HFF-Myc (cell line): Measurements from ENCODE around the gene KIAA1671.

Experiments
- DNase-seq: peaks from one replicate; pipeline ENCODE4 v3.0.0-alpha.2; 2011; ENCODE audit warnings: low read depth; ENCODE audit errors: extremely low read depth
- H3K4me3 ChIP-seq: replicated peaks from 2 replicates; pipeline ENCODE4 v1.5.1; 2011; ENCODE audit warnings: low read depth, mild to moderate bottlenecking, control low read depth, low read length
- TF ChIP-seq, protein P1 (sequence below): IDR thresholded peaks from 2 replicates; pipeline ENCODE4 v1.5.1; 2012; ENCODE audit warnings: mild to moderate bottlenecking, low read depth, low read length, control low read depth; ENCODE audit errors: missing control alignments

The KIAA1671 gene

DNA sequence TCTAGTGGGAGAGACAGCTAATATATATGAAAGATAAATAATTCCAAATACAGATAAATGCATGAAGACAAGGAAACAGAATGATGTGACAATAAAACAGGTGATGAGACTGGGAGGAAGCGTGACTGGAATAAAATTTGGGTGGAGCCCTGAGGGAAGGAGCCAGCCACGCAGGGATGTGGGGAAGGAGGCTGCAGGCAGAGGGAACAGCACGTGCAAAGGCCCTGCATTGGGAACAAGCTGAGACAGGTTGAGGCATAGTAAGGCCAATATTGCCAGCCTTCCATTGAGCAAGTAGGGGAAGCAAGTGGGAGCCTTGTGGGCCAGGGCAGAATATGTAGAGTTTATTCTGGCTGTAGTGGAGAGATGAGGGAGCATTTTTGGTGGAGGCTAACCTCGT is 139.6 kb downstream of the KIAA1671 start:
- no peak for DNase-seq
- TF ChIP-seq, protein P1, sequence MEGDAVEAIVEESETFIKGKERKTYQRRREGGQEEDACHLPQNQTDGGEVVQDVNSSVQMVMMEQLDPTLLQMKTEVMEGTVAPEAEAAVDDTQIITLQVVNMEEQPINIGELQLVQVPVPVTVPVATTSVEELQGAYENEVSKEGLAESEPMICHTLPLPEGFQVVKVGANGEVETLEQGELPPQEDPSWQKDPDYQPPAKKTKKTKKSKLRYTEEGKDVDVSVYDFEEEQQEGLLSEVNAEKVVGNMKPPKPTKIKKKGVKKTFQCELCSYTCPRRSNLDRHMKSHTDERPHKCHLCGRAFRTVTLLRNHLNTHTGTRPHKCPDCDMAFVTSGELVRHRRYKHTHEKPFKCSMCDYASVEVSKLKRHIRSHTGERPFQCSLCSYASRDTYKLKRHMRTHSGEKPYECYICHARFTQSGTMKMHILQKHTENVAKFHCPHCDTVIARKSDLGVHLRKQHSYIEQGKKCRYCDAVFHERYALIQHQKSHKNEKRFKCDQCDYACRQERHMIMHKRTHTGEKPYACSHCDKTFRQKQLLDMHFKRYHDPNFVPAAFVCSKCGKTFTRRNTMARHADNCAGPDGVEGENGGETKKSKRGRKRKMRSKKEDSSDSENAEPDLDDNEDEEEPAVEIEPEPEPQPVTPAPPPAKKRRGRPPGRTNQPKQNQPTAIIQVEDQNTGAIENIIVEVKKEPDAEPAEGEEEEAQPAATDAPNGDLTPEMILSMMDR: no peak
- no peak overlapping the region for H3K4me3 ChIP-seq

DNA sequence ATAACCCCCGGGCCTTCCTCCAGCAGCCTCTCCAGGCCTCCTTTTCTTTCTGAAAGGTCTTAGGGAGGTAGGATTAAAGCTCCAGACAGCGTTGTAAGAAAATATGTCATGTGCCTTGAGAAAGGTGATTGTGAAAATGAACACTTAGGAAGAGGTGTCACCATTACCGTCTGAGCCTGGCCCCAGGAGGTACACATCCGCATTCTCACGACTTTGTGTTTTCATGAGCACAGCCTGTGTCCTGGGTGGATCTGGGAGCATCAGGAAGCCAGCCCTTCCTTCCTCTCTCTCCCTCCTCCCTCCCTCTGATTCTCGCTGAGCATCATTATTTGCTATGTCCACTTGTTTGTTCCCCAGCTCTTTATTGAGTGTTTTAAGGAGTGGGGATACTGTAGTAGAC is 142.1 kb downstream of the KIAA1671 start:
- no peak overlapping the region for H3K4me3 ChIP-seq
- TF ChIP-seq, protein P1: no peak

DNA sequence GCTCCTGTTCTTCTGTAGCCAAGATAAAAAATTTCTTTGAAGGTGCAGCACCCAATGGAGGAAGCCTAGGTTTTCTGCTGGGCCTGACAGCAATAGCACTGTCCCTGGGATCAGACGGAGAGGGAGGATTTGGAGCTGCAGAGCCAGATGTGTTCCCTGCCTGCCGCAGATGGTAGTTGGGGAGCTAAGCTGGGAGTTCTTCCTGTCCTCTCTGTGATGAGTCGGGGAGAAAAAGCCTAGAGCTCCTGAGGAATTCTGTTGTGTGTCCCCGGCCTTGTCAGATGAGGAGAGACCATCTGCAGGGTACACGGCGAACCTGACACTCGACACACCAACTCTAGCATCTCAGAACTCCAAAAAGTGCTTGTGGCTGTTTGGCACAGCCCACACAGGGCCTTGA is 143.4 kb downstream of the KIAA1671 start:
- TF ChIP-seq, protein P1: no peak
- DNase-seq: no peak
- H3K4me3 ChIP-seq: no peak overlapping the region

More for the DNA sequence above, 142.1 kb downstream of the KIAA1671 start:
- no peak for DNase-seq

DNA sequence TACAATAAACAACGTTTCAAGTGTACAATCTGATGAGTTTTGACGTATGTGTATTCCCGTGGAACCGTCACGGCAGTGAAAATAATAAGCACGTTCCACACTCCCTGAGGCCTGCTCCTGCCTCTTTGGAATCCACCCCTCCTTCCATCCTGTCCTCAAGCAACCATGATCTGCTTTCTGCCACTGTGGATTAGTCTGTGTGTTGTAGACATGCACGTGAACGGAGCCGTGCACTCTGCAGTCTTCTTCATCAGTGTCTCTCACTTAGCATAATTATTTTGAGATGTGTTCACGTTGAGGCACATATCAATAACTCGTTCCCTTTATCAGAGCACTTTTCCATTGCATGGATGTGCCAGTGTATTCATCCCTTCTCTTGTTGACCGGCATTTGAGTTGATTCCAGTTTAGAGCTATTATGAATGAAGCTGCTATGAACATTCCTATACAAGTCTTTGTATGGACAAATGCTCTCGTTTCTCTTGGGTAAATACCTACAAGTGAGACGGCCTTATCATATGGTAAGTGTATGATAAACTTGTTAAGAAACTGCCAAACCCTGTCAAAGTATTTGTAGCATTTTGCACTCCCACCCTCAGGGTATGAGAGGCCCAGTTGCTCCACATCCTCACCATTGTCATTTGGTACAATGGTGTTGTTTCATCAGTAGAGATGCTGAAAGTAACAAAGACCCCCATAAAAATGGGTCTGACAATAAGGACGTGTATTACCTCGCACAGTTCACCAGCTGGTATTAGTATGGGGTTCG is 144.3 kb downstream of the KIAA1671 start:
- H3K4me3 ChIP-seq: no peak overlapping the region
- TF ChIP-seq, protein P1: no peak
- DNase-seq: no peak

DNA sequence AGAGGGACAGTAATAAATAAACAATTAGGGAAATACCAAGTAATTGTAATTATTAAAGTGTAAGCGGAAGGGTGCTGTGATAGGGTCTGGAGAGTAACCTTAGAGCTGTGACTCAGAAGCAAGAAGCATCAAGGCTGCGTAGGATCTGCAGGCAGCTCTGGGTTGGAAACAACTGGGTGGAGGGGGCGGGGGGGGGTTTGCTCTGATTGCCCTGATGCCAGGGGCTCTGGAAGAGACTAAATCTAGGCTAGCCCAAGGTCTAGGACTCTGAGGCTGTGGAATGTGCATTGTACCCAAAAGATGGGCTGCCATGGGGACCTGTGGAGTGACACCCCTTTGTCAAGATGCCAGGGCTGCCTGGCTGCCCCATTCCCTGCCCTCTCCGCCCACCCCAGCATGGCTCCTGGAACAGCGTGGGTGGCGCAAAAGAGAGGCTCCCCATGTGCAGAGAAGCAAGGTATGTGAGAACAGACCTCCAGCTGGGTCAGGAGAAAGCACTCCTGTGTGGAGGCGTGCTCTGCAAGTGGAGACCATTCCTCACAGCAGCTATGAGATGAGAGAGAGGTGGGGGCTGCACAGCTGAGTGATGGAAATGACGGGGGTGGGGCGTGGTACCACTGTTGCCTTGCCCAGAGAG is 146.0 kb downstream of the KIAA1671 start:
- no peak overlapping the region for H3K4me3 ChIP-seq
- TF ChIP-seq, protein P1: no peak
- DNase-seq: no peak

DNA sequence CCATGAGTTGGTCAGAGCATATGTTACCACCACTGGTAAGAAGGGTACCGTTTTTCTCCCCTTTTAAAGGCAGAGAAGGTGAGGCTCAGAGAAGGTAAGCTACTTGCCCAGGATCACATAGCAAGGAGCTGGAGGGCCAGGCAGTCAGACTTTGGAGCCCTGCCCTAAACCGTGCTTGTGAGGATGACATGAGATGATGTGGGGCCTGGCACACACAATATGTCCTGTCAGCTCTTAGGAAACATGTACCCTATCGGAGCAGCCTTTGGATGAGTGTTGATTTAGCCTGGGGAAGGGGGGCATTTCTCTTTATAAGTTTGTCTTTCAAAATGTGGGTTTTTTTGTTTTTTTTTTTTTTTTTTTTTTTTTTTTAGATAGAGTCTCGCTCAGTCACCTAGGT is 146.7 kb downstream of the KIAA1671 start:
- TF ChIP-seq, protein P1: no peak

DNA sequence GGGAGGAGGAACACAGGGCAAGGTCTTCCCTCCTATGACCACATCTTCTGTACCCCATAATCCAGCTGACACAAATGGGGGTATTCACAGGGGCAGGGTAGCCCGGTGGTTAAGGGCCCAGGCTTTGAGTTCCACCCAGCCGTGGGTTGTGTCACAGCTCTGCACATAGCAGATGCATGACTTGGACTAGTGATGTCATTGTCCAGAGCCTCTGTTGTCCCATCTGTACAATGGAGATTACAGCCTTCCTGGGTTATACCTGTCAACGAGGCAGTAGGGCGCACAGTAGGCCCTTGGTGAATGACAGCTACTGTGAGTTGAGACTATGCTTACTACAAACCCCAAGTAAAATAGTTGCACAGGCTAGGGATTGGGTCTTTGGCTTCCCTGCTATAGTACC is 147.9 kb downstream of the KIAA1671 start:
- no peak for DNase-seq
- TF ChIP-seq, protein P1: no peak
- no peak overlapping the region for H3K4me3 ChIP-seq

More for the DNA sequence above, 146.7 kb downstream of the KIAA1671 start:
- H3K4me3 ChIP-seq: no peak overlapping the region
- no peak for DNase-seq
